DOHH2 (cell line): ENCODE measurements around the gene CARD11.

Experiments
- CTCF ChIP-seq: fragments of 200-600 bp; sonication (generic); IDR thresholded peaks from one replicate; pipeline ENCODE4 v1.5.1; 2014; ENCODE audit warnings: antibody characterized with exemption, mild to moderate bottlenecking, low read depth, low read length; ENCODE audit not compliant: poor library complexity, severe bottlenecking
- EZH2phosphoT487 ChIP-seq: fragments of 200-600 bp; sonication (generic); IDR thresholded peaks from 2 replicates; pipeline ENCODE4 v1.6.1; 2017; ENCODE audit warnings: borderline replicate concordance, mild to moderate bottlenecking, antibody characterized with exemption, low read length, moderate library complexity, mixed read lengths

GRCh38 chr7:2893411-2893861 is 150.2 kb downstream of the CARD11 start:
- TF ChIP-seq CTCF (no peak), EZH2phosphoT487 (no peak)
